ENCODE measurements around the gene KCNAB1.

Gene KCNAB1

GRCh38 chr3:156233876-156234275 is 113.5 kb downstream of the KCNAB1 start:
- no peaks in the 10 kb centered on the region for H3F3A ChIP-seq (ENCODE audit: insufficient read depth)

GRCh38 chr3:156236556-156237260 is 116.3 kb downstream of the KCNAB1 start:
- H3K27ac ChIP-seq (ENCODE audit: low read depth, low read length) = no peak overlapping the region
- H2AFZ ChIP-seq (ENCODE audit: low read depth, low read length, severe bottlenecking) = no peak overlapping the region
- H3K9me2 ChIP-seq (replicated peaks; ENCODE audit: insufficient read depth, low read length) = no peaks in the 10 kb centered on the region
- H3K79me2 ChIP-seq (ENCODE audit: insufficient read depth, low read length) = no peaks in the 10 kb centered on the region
- H3K4me2 ChIP-seq (ENCODE audit: low read depth, low read length, poor library complexity, severe bottlenecking) = no peak overlapping the region
- H4K20me1 ChIP-seq (ENCODE audit: low read depth, low read length) = no peaks in the 10 kb centered on the region
- no peak for TF ChIP-seq EZH2phosphoT487 (conservative IDR thresholded peaks at IDR 0.05; ENCODE audit: low read length)
- TF ChIP-seq CTCF (IDR thresholded peaks at IDR 0.05; ENCODE audit: insufficient read depth, low read length, poor library complexity, severe bottlenecking) = no peak
- no peak overlapping the region for H3K4me3 ChIP-seq (ENCODE audit: insufficient read depth, low read length, poor library complexity, severe bottlenecking)
- H3K36me3 ChIP-seq (ENCODE audit: low read length) = no peaks in the 10 kb centered on the region
- H3K9me3 ChIP-seq (ENCODE audit: insufficient read depth, low read length) = no peaks in the 10 kb centered on the region
- no peak overlapping the region for H3K9ac ChIP-seq (ENCODE audit: low read length)
- H3K27me3 ChIP-seq (ENCODE audit: low read length) = no peaks in the 10 kb centered on the region
- no peaks in the 10 kb centered on the region for H3F3A ChIP-seq (ENCODE audit: insufficient read depth)

More at GRCh38 chr3:156233876-156234275, 113.5 kb downstream of the KCNAB1 start:
- no peaks in the 10 kb centered on the region for H4K20me1 ChIP-seq (ENCODE audit: low read depth, low read length)
- H3K79me2 ChIP-seq (ENCODE audit: insufficient read depth, low read length) = no peaks in the 10 kb centered on the region
- H3K4me2 ChIP-seq (ENCODE audit: low read depth, low read length, poor library complexity, severe bottlenecking) = no peak overlapping the region
- H3K36me3 ChIP-seq (ENCODE audit: low read length) = no peaks in the 10 kb centered on the region
- H3K9me3 ChIP-seq (ENCODE audit: insufficient read depth, low read length) = no peaks in the 10 kb centered on the region
- no peak for TF ChIP-seq CTCF (IDR thresholded peaks at IDR 0.05; ENCODE audit: insufficient read depth, low read length, poor library complexity, severe bottlenecking)
- TF ChIP-seq EZH2phosphoT487 (conservative IDR thresholded peaks at IDR 0.05; ENCODE audit: low read length) = no peak
- H3K27me3 ChIP-seq (ENCODE audit: low read length) = no peaks in the 10 kb centered on the region
- H3K9ac ChIP-seq (ENCODE audit: low read length) = no peak overlapping the region
- H3K27ac ChIP-seq (ENCODE audit: low read depth, low read length) = no peak overlapping the region
- no peak overlapping the region for H2AFZ ChIP-seq (ENCODE audit: low read depth, low read length, severe bottlenecking)
- H3K4me3 ChIP-seq (ENCODE audit: insufficient read depth, low read length, poor library complexity, severe bottlenecking) = no peak overlapping the region
- no peaks in the 10 kb centered on the region for H3K9me2 ChIP-seq (replicated peaks; ENCODE audit: insufficient read depth, low read length)

GRCh38 chr3:156240642-156241041 is 120.3 kb downstream of the KCNAB1 start:
- H3K9me3 ChIP-seq (ENCODE audit: insufficient read depth, low read length) = no peaks in the 10 kb centered on the region
- H3K4me3 ChIP-seq (ENCODE audit: insufficient read depth, low read length, poor library complexity, severe bottlenecking) = no peak overlapping the region
- H4K20me1 ChIP-seq (ENCODE audit: low read depth, low read length) = no peaks in the 10 kb centered on the region
- H3K36me3 ChIP-seq (ENCODE audit: low read length) = no peaks in the 10 kb centered on the region
- TF ChIP-seq CTCF (IDR thresholded peaks at IDR 0.05; ENCODE audit: insufficient read depth, low read length, poor library complexity, severe bottlenecking) (no peak), EZH2phosphoT487 (conservative IDR thresholded peaks at IDR 0.05; ENCODE audit: low read length) (no peak)
- no peak overlapping the region for H3K9ac ChIP-seq (ENCODE audit: low read length)
- H3K79me2 ChIP-seq (ENCODE audit: insufficient read depth, low read length) = no peaks in the 10 kb centered on the region
- H3K4me2 ChIP-seq (ENCODE audit: low read depth, low read length, poor library complexity, severe bottlenecking) = no peak overlapping the region
- H3K27me3 ChIP-seq (ENCODE audit: low read length) = no peaks in the 10 kb centered on the region
- H3F3A ChIP-seq (ENCODE audit: insufficient read depth) = no peaks in the 10 kb centered on the region
- H3K27ac ChIP-seq (ENCODE audit: low read depth, low read length) = no peak overlapping the region
- H3K9me2 ChIP-seq (replicated peaks; ENCODE audit: insufficient read depth, low read length) = no peaks in the 10 kb centered on the region
- no peak overlapping the region for H2AFZ ChIP-seq (ENCODE audit: low read depth, low read length, severe bottlenecking)
